ENCODE data around the gene SERHL2.

DNA sequence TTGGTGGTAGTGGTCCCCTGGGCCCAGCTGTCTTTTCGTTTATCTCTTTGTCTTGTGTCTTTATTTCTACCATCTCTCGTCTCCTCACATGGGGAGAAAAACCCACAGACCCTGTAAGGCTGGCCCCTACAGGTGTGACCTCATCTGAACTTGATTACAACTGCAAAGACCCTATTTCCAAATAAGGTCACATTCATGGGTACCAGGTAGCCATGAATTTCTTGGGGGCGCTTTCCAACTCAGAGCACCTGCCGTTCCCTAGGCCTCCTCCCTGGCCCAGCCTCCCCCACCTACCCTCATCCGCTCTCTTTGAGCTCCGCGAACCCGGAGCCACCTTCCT lies 20.1 kb upstream of the SERHL2 start:
- no peak for TF ChIP-seq POLR2AphosphoS5 (IDR thresholded peaks at IDR 0.05; ENCODE audit: low read depth, low read length)
- no peak for TF ChIP-seq POLR2A (IDR thresholded peaks at IDR 0.05; ENCODE audit: low read depth, low read length)
